Panc1 (cell line): ENCODE data around the gene IL13RA2.

Experiments
- POLR2AphosphoS5 ChIP-seq: IDR thresholded peaks from 2 replicates; pipeline ENCODE4 v1.6.1; 2012; ENCODE audit warnings: mild to moderate bottlenecking, low read depth, low read length, moderate library complexity
- SIN3A ChIP-seq: IDR thresholded peaks from 2 replicates; pipeline ENCODE4 v1.6.1; 2012; ENCODE audit warnings: low read depth, mild to moderate bottlenecking, low read length, moderate library complexity, borderline replicate concordance; ENCODE audit not compliant: insufficient read depth
- TF ChIP-seq, protein P1 (sequence below): fragments of 450-650 bp; IDR thresholded peaks from 2 replicates; pipeline ENCODE4 v1.5.1; 2017; ENCODE audit warnings: mild to moderate bottlenecking

DNA sequence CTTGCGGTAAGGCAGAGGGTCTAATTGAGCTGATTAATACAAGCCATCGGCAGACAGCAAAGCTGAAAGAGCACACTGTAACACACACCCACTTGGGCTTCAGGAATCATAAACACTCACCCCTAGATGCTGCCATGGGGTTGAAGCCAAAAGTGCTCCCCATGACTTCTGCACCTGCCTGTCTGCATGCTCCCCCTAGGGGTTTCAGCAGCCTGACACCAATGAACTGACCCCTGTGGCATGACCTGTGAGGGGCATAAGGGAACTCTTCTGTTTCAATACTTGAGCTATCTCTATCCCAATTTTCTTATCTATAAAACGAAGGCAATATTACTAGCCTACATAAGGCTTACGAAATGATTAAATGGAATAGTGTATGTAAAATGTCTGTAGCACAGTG, 23.0 kb upstream of the IL13RA2 start:
- TF ChIP-seq, protein P1, sequence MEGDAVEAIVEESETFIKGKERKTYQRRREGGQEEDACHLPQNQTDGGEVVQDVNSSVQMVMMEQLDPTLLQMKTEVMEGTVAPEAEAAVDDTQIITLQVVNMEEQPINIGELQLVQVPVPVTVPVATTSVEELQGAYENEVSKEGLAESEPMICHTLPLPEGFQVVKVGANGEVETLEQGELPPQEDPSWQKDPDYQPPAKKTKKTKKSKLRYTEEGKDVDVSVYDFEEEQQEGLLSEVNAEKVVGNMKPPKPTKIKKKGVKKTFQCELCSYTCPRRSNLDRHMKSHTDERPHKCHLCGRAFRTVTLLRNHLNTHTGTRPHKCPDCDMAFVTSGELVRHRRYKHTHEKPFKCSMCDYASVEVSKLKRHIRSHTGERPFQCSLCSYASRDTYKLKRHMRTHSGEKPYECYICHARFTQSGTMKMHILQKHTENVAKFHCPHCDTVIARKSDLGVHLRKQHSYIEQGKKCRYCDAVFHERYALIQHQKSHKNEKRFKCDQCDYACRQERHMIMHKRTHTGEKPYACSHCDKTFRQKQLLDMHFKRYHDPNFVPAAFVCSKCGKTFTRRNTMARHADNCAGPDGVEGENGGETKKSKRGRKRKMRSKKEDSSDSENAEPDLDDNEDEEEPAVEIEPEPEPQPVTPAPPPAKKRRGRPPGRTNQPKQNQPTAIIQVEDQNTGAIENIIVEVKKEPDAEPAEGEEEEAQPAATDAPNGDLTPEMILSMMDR: no peak
- no peak for TF ChIP-seq POLR2AphosphoS5
- no peak for TF ChIP-seq SIN3A
